Testis (tissue), 2 donors: ENCODE measurements around the gene POLR3K.

Source experiments
- CTCF ChIP-seq, 3 experiments: fragments of 450-650 bp in 2 of 3; fragments of 200-600 bp in 1 of 3; sonication (generic) in 1 of 3; IDR thresholded peaks; one replicate each; pipeline ENCODE4 v1.5.1; 2016 to 2019; ENCODE audit warnings: antibody characterized with exemption in 3 of 3, mild to moderate bottlenecking in 2 of 3, moderate library complexity in 1 of 3
- POLR2A ChIP-seq: fragments of 450-650 bp; IDR thresholded peaks from one replicate; pipeline ENCODE4 v1.6.1; 2017; ENCODE audit warnings: antibody characterized with exemption, mild to moderate bottlenecking, moderate library complexity

GRCh38 chr16:42069-42457 lies 11.3 kb downstream of the POLR3K start:
- no peak for TF ChIP-seq CTCF (IDR thresholded peaks at IDR 0.05)
- TF ChIP-seq POLR2A = no peak
